Panc1 (cell line): ENCODE measurements around the gene FREM1. TPM values are rescaled to one million over a fixed set of nuclear protein-coding genes. Genes with fewer than 3 reads are reported as not detected.

Experiments
- ATAC-seq: fragments of 200-7000 bp; cut with Tn5 transposase; 2 replicates; pipeline ENCODE4 v1.9.1; 2020; ENCODE audit warnings: mild to moderate bottlenecking, moderate library complexity
- BruUV-seq: library from RNA; stranded (reverse); fragments of 400-500 nt; replicated peaks from 2 replicates; lab custom pipeline; 2021; lab: Mats Ljungman, UMichigan
- CTCF ChIA-PET: fragments of 300-600 bp; sonication (Branson Sonifier 250); formaldehyde crosslinking; loops from one replicate; lab custom pipeline; 2022; ENCODE audit warnings: antibody characterized with exemption; lab: Charles Lee
- POLR2A ChIA-PET: fragments of 300-600 bp; sonication (Branson Sonifier 250); formaldehyde crosslinking; loops from one replicate; lab custom pipeline; 2022; ENCODE audit warnings: antibody characterized with exemption; lab: Charles Lee
- DNase-seq: peaks from one replicate; pipeline ENCODE4 v3.0.0-alpha.2; 2010; ENCODE audit warnings: low read depth, low spot score
- H3K27ac ChIP-seq: 2 replicates; pipeline ENCODE4 v1.5.1; 2011; ENCODE audit warnings: mild to moderate bottlenecking, low read length, inconsistent platforms
- H3K27me3 ChIP-seq: fragments of 200-500 bp; sonication (Bioruptor generic); 2 replicates; pipeline ENCODE4 v1.6.0; 2014; ENCODE audit warnings: low read length, inconsistent platforms; ENCODE audit not compliant: control insufficient read depth, insufficient read depth
- H3K36me3 ChIP-seq: fragments of 200-500 bp; sonication (Bioruptor generic); 2 replicates; pipeline ENCODE4 v1.5.1; 2014; ENCODE audit warnings: inconsistent platforms, mild to moderate bottlenecking, low read length, moderate library complexity; ENCODE audit not compliant: control insufficient read depth, insufficient read depth
- H3K4me1 ChIP-seq: 2 replicates; pipeline ENCODE4 v1.5.1; 2011; ENCODE audit warnings: inconsistent platforms, mild to moderate bottlenecking, low read length, moderate library complexity; ENCODE audit not compliant: control insufficient read depth, insufficient read depth
- H3K4me3 ChIP-seq, 2 experiments: 2 replicates each; pipeline ENCODE4 v1.5.1; 2011 to 2012; ENCODE audit warnings: low read depth in 2 of 2, low read length in 2 of 2, mild to moderate bottlenecking in 2 of 2, inconsistent platforms in 1 of 2, moderate library complexity in 1 of 2
- H3K9me3 ChIP-seq: fragments of 200-500 bp; sonication (Bioruptor generic); 2 replicates; pipeline ENCODE4 v1.5.1; 2014; ENCODE audit warnings: low read depth, mild to moderate bottlenecking, inconsistent platforms, low read length, moderate library complexity; ENCODE audit not compliant: control insufficient read depth, insufficient read depth
- POLR2AphosphoS5 ChIP-seq: IDR thresholded peaks from 2 replicates; pipeline ENCODE4 v1.6.1; 2012; ENCODE audit warnings: mild to moderate bottlenecking, low read depth, low read length, moderate library complexity
- SIN3A ChIP-seq: IDR thresholded peaks from 2 replicates; pipeline ENCODE4 v1.6.1; 2012; ENCODE audit warnings: low read depth, mild to moderate bottlenecking, low read length, moderate library complexity, borderline replicate concordance; ENCODE audit not compliant: insufficient read depth
- TCF7L2 ChIP-seq: IDR thresholded peaks from 2 replicates; pipeline ENCODE4 v1.6.1; 2011; ENCODE audit warnings: mild to moderate bottlenecking, low read depth, low read length, inconsistent platforms
- in situ Hi-C: cut with HindIII; loops from 2 replicates; pipeline ENCODE4 v1.10.0; 2016; ENCODE audit warnings: low sequenced_read_pairs, low pct_unique_long_range_greater_than_20kb
- intact Hi-C: fragments of 100-400 bp; cut with micrococcal nuclease; formaldehyde crosslinking; loops from one replicate; pipeline ENCODE4 v1.10.0; 2022; ENCODE audit not compliant: unreplicated experiment
- total RNA-seq: library from RNA; stranded (reverse); gene quantifications from one replicate; pipeline ENCODE4 v1.2.1, GENCODE V29; 2021; ENCODE audit not compliant: unreplicated experiment
- TF ChIP-seq, protein P1 (sequence below): fragments of 450-650 bp; IDR thresholded peaks from 2 replicates; pipeline ENCODE4 v1.5.1; 2017; ENCODE audit warnings: mild to moderate bottlenecking
- TF ChIP-seq, protein P2 (sequence below), 2 experiments: IDR thresholded peaks; 2 replicates each; pipeline ENCODE4 v1.6.1; 2011 to 2012; ENCODE audit warnings: low read depth in 2 of 2, control low read depth in 1 of 2, low read length in 1 of 2, mild to moderate bottlenecking in 1 of 2, moderate library complexity in 1 of 2; ENCODE audit not compliant: insufficient read depth in 1 of 2

The FREM1 gene
- total RNA-seq, 1 experiment from 2014 or later = not detected

DNA sequence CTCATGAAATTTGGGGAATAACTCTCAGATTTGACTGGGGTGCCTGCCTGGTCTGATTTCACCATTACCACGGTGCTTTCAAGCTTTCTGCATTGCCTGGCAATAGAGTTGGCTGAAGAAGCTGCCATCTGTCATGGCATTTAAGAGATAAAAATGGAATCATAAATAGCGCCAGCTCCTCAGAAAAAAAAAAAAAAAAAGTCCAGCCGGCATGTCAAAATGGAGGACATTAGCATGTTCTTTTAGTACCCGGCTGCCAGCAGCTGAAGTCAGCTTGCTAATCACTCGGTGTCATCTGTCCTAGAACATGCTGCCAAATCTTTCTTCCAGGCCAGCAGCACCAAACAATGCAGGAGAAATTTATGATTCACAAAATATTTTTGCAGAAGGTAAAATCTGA lies 130.0 kb downstream of the FREM1 start:
- DNase-seq = no peak
- no peaks in the 10 kb centered on the region for H3K9me3 ChIP-seq
- ChIA-PET POLR2A (no interaction called here), CTCF (no interaction called here)
- H3K4me1 ChIP-seq = no peaks in the 10 kb centered on the region
- no peaks in the 10 kb centered on the region for H3K27me3 ChIP-seq
- ATAC-seq = no peak
- no peak for TF ChIP-seq TCF7L2
- no peak for TF ChIP-seq SIN3A
- TF ChIP-seq, protein P1, sequence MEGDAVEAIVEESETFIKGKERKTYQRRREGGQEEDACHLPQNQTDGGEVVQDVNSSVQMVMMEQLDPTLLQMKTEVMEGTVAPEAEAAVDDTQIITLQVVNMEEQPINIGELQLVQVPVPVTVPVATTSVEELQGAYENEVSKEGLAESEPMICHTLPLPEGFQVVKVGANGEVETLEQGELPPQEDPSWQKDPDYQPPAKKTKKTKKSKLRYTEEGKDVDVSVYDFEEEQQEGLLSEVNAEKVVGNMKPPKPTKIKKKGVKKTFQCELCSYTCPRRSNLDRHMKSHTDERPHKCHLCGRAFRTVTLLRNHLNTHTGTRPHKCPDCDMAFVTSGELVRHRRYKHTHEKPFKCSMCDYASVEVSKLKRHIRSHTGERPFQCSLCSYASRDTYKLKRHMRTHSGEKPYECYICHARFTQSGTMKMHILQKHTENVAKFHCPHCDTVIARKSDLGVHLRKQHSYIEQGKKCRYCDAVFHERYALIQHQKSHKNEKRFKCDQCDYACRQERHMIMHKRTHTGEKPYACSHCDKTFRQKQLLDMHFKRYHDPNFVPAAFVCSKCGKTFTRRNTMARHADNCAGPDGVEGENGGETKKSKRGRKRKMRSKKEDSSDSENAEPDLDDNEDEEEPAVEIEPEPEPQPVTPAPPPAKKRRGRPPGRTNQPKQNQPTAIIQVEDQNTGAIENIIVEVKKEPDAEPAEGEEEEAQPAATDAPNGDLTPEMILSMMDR = no peak
- no peak for TF ChIP-seq POLR2AphosphoS5
- TF ChIP-seq, protein P2, sequence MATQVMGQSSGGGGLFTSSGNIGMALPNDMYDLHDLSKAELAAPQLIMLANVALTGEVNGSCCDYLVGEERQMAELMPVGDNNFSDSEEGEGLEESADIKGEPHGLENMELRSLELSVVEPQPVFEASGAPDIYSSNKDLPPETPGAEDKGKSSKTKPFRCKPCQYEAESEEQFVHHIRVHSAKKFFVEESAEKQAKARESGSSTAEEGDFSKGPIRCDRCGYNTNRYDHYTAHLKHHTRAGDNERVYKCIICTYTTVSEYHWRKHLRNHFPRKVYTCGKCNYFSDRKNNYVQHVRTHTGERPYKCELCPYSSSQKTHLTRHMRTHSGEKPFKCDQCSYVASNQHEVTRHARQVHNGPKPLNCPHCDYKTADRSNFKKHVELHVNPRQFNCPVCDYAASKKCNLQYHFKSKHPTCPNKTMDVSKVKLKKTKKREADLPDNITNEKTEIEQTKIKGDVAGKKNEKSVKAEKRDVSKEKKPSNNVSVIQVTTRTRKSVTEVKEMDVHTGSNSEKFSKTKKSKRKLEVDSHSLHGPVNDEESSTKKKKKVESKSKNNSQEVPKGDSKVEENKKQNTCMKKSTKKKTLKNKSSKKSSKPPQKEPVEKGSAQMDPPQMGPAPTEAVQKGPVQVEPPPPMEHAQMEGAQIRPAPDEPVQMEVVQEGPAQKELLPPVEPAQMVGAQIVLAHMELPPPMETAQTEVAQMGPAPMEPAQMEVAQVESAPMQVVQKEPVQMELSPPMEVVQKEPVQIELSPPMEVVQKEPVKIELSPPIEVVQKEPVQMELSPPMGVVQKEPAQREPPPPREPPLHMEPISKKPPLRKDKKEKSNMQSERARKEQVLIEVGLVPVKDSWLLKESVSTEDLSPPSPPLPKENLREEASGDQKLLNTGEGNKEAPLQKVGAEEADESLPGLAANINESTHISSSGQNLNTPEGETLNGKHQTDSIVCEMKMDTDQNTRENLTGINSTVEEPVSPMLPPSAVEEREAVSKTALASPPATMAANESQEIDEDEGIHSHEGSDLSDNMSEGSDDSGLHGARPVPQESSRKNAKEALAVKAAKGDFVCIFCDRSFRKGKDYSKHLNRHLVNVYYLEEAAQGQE (IDR thresholded peaks at IDR 0.05; ENCODE audit: insufficient read depth in 1 of 2, low read depth in 2 of 2, low read length in 1 of 2) = no peak
- no peak overlapping the region for H3K27ac ChIP-seq
- BruUV-seq = no TSS peak
- in situ Hi-C loops (no loop called here), intact Hi-C loops (no loop called here)
- H3K4me3 ChIP-seq = no peak overlapping the region
- H3K36me3 ChIP-seq = no peaks in the 10 kb centered on the region

DNA sequence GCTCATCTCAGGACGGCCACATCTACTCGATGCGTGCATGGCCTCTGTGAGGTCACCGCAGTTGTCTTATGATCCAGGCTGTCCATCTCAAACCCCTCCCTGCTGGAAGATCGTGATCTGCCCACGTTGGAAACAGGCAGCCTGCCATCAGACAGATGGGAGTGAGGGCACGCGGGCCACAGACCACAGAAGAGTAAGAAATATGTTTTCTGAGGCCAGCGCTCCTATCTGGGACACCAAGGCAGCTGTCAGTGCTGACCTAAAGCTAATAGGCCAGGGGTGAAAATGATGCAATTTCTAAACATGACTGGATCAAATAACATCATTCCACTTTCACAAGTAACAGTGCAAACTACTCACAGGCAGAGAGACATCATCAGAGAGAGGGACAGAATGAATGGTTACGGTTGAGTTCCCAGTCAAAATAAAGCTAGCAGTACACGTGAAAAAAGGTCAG lies 130.6 kb downstream of the FREM1 start:
- TF ChIP-seq TCF7L2 = no peak
- no peak for TF ChIP-seq SIN3A
- TF ChIP-seq POLR2AphosphoS5 = no peak
- TF ChIP-seq, protein P1 = no peak
- TF ChIP-seq, protein P2 (IDR thresholded peaks at IDR 0.05; ENCODE audit: insufficient read depth in 1 of 2, low read depth in 2 of 2, low read length in 1 of 2) = no peak
- BruUV-seq = no TSS peak
- H3K27ac ChIP-seq = no peak overlapping the region
- H3K27me3 ChIP-seq = no peaks in the 10 kb centered on the region
- ATAC-seq (no peak), DNase-seq (no peak)
- no peak overlapping the region for H3K4me3 ChIP-seq
- no peaks in the 10 kb centered on the region for H3K4me1 ChIP-seq
- intact Hi-C loops (no loop called here), in situ Hi-C loops (no loop called here)
- ChIA-PET CTCF (no interaction called here), POLR2A (no interaction called here)
- H3K9me3 ChIP-seq = no peaks in the 10 kb centered on the region
- no peaks in the 10 kb centered on the region for H3K36me3 ChIP-seq
